NOMO-1 treated with DMSO at 0.1 percent for 48 hours (cell line): Measurements from ENCODE around the gene SCUBE2.

Source experiments
- DNase-seq: peaks from one replicate; lab custom pipeline; 2025; ENCODE audit not compliant: unreplicated experiment; lab: John Stamatoyannopoulos, UW

The SCUBE2 gene

GRCh38 chr11:8971924-8972316 lies 119.5 kb downstream of the SCUBE2 start:
- DNase-seq = no peak

GRCh38 chr11:8971196-8971923 lies 120.0 kb downstream of the SCUBE2 start:
- DNase-seq = no peak
